CD14-positive monocyte (primary cell): Measurements from ENCODE around the gene HINT3. TPM values are rescaled to one million over a fixed set of nuclear protein-coding genes. Genes with fewer than 3 reads are reported as not detected.

Experiments
- DNase-seq, 3 donors: peaks; one replicate each; pipeline ENCODE4 v3.0.0-alpha.2; 2011 to 2022
- H2AFZ ChIP-seq: 2 replicates; pipeline ENCODE4 v1.6.0; 2012; ENCODE audit warnings: mild to moderate bottlenecking, low read depth, low read length, inconsistent platforms; ENCODE audit not compliant: insufficient read depth, poor library complexity, severe bottlenecking
- H3K27ac ChIP-seq, 2 donors: 1 replicate in 1 of 2; 2 replicates in 1 of 2; pipeline ENCODE4 v1.5.1; 2012 to 2013; ENCODE audit warnings: low read length in 2 of 2, control low read depth in 1 of 2, inconsistent platforms in 1 of 2, low read depth in 1 of 2, mild to moderate bottlenecking in 1 of 2
- H3K27me3 ChIP-seq, 2 donors: one replicate each; pipeline versions ENCODE4 v1.6.0 to v1.6.1; 2011 to 2013; ENCODE audit warnings: low read length in 2 of 2; ENCODE audit not compliant: control insufficient read depth in 2 of 2, insufficient read depth in 2 of 2
- H3K36me3 ChIP-seq, 2 donors: replicated peaks in 1 of 2; 1 replicate in 1 of 2; 2 replicates in 1 of 2; pipeline versions ENCODE4 v1.5.1 to v1.6.1; 2012 to 2013; ENCODE audit warnings: low read length in 2 of 2, control low read depth in 1 of 2, inconsistent platforms in 1 of 2, mild to moderate bottlenecking in 1 of 2; ENCODE audit not compliant: insufficient read depth in 2 of 2, control insufficient read depth in 1 of 2
- H3K4me1 ChIP-seq, 2 donors: 1 replicate in 1 of 2; 2 replicates in 1 of 2; pipeline versions ENCODE4 v1.5.1 to v1.6.1; 2012 to 2013; ENCODE audit warnings: low read length in 2 of 2, control low read depth in 1 of 2, inconsistent platforms in 1 of 2, mild to moderate bottlenecking in 1 of 2, moderate library complexity in 1 of 2; ENCODE audit not compliant: insufficient read depth in 2 of 2, control insufficient read depth in 1 of 2
- H3K4me2 ChIP-seq: replicated peaks from 2 replicates; pipeline ENCODE3; 2012; ENCODE audit warnings: low read length, moderate library complexity, mild to moderate bottlenecking; ENCODE audit not compliant: poor library complexity, severe bottlenecking; ENCODE audit errors: extremely low read depth
- H3K4me3 ChIP-seq, 3 experiments: fragments of 200-600 bp in 1 of 3; sonication (generic) in 1 of 3; replicated peaks in 1 of 3; 1 replicate in 2 of 3; 2 replicates in 1 of 3; pipeline ENCODE4 v1.5.1; 2011 to 2013; ENCODE audit warnings: low read length in 3 of 3, mild to moderate bottlenecking in 3 of 3, control low read depth in 2 of 3, low read depth in 2 of 3, inconsistent platforms in 1 of 3, moderate library complexity in 1 of 3
- H3K79me2 ChIP-seq: 2 replicates; pipeline ENCODE4 v1.6.0; 2012; ENCODE audit warnings: mild to moderate bottlenecking, control low read depth, inconsistent platforms, low read length, moderate library complexity; ENCODE audit not compliant: insufficient read depth
- H3K9ac ChIP-seq: 2 replicates; pipeline ENCODE4 v1.6.0; 2017; ENCODE audit warnings: low read length, mild to moderate bottlenecking; ENCODE audit not compliant: insufficient read depth, poor library complexity, severe bottlenecking
- H3K9me3 ChIP-seq, 2 donors: replicated peaks in 1 of 2; 1 replicate in 1 of 2; 2 replicates in 1 of 2; pipeline versions ENCODE4 v1.5.1 to v1.6.1; 2012 to 2013; ENCODE audit warnings: low read length in 2 of 2, control low read depth in 1 of 2; ENCODE audit not compliant: control insufficient read depth in 1 of 2, insufficient read depth in 1 of 2
- H4K20me1 ChIP-seq: 2 replicates; pipeline ENCODE4 v1.6.0; 2012; ENCODE audit warnings: mild to moderate bottlenecking, low read length, control low read depth, moderate library complexity; ENCODE audit not compliant: insufficient read depth
- H3K27ac Mint-ChIP-seq, 7 donors: one replicate each; pipeline ENCODE4 v1.8.0; 2020; ENCODE audit warnings: mild to moderate bottlenecking in 7 of 7, mixed read lengths in 7 of 7, moderate library complexity in 6 of 7, inconsistent platforms in 2 of 7
- H3K27me3 Mint-ChIP-seq, 3 donors: one replicate each; pipeline ENCODE4 v1.8.0; 2021 to 2022; ENCODE audit warnings: low read depth in 3 of 3, mild to moderate bottlenecking in 3 of 3, mixed read lengths in 3 of 3, moderate library complexity in 3 of 3, inconsistent platforms in 1 of 3
- H3K36me3 Mint-ChIP-seq, 2 donors: one replicate each; pipeline ENCODE4 v1.8.0; 2020; ENCODE audit warnings: mixed read lengths in 2 of 2, inconsistent platforms in 1 of 2, mild to moderate bottlenecking in 1 of 2
- H3K4me1 Mint-ChIP-seq: one replicate; pipeline ENCODE4 v1.8.0; 2020; ENCODE audit warnings: mild to moderate bottlenecking, mixed read lengths
- H3K4me3 Mint-ChIP-seq, 2 donors: one replicate each; pipeline ENCODE4 v1.8.0; 2020; ENCODE audit warnings: mild to moderate bottlenecking in 2 of 2, mixed read lengths in 2 of 2, moderate library complexity in 1 of 2
- H3K9me3 Mint-ChIP-seq, 7 donors: one replicate each; pipeline ENCODE4 v1.8.0; 2020 to 2022; ENCODE audit warnings: mixed read lengths in 7 of 7, mild to moderate bottlenecking in 6 of 7, moderate library complexity in 6 of 7, inconsistent platforms in 2 of 7
- CTCF ChIP-seq: fragments of 200-600 bp; IDR thresholded peaks from one replicate; pipeline ENCODE4 v1.8.0; 2022; ENCODE audit warnings: antibody characterized with exemption, mild to moderate bottlenecking
- WGBS: methylation state at CpG from one replicate; pipeline ENCODE4 v1.1.5; 2013; ENCODE audit warnings: missing lambda C conversion rate; ENCODE audit not compliant: insufficient coverage; 5-methylcytosine and 5-hydroxymethylcytosine counted together
- intact Hi-C, 2 donors: fragments of 100-400 bp; cut with micrococcal nuclease; formaldehyde crosslinking; loops; one replicate each; pipeline versions ENCODE4 v1.15.0 to v1.15.1; 2023
- polyA plus RNA-seq, 3 donors: library from polyadenylated mRNA; depleted of rRNA in 1 of 3; unstranded in 2 of 3; stranded (reverse) in 1 of 3; fragments of 300-500 nt in 2 of 3; fragments of >200 nt in 1 of 3; fragmentation: Illumina TruSeq in 2 of 3; gene quantifications; 1 replicate in 2 of 3; 2 replicates in 1 of 3; pipeline ENCODE4 v1.2.3, GENCODE V29; 2012 to 2021

HINT3 gene
- polyA plus RNA-seq, 3 donors = 5.3 to 18.0 (median 12.3) TPM

DNA sequence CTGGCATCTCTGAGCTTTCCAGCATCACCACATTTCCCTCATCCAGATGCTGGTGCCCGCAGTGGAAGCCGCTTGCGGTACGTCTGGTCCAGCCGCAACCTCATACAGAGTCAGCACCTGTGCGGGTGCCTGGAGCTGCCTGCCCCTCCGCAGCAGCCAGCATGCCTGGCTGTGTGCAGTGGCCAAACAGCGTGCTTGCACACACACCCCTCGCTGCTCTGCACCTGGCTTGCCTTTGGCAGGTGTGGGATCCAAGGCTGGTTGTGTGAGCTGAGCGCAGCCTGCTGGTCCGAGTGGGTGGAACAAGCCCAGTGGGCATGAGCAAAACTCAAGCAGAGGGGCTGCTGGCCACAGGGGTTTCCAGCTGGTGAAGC is 3.1 kb upstream of the HINT3 start:
- intact Hi-C loops = loop anchor here in 1 of 2 donors (10.0 kb wide), 2 partner anchors 49 to 169 kb away; no protein-coding TSS in a partner anchor
- no peaks in the 10 kb centered on the region for H3K9me3 ChIP-seq
- 93% methylated on average over 10 of the region's 11 CpGs for WGBS
- Mint-ChIP-seq H3K27me3 (peaks cover 0 to 2% (median 0%) of the 10 kb centered on the region in 3 donors), H3K4me1 (peaks cover 9% of the 10 kb centered on the region), H3K4me3 (no peak overlapping the region), H3K9me3 (peaks cover 0 to 3% (median 0%) of the 10 kb centered on the region in 7 donors), H3K27ac (no peak overlapping the region), H3K36me3 (no peaks in the 10 kb centered on the region)
- H3K4me1 ChIP-seq = peaks cover 15 to 16% of the 10 kb centered on the region in 2 donors
- H2AFZ ChIP-seq = no peak overlapping the region
- no peak overlapping the region for H3K4me2 ChIP-seq
- H3K9ac ChIP-seq = no peak overlapping the region
- H3K4me3 ChIP-seq = no peak overlapping the region
- no peak for DNase-seq
- H3K27ac ChIP-seq = no peak overlapping the region
- H3K36me3 ChIP-seq = no peaks in the 10 kb centered on the region
- no peaks in the 10 kb centered on the region for H3K27me3 ChIP-seq
- peaks cover 18% of the 10 kb centered on the region for H3K79me2 ChIP-seq
- H4K20me1 ChIP-seq = no peaks in the 10 kb centered on the region
- no peak for TF ChIP-seq CTCF

- Histone ChIP-seq H4K20me1 (peaks cover 11% of the 10 kb centered on the region), H3K79me2 (peaks cover 31% of the 10 kb centered on the region), H3K27me3 (no peaks in the 10 kb centered on the region), H3K27ac (no peak overlapping the region), H3K4me2 (no peak overlapping the region), H2AFZ (no peak overlapping the region), H3K4me3 (no peak overlapping the region), H3K9me3 (no peaks in the 10 kb centered on the region), H3K36me3 (peaks cover 0 to 7% of the 10 kb centered on the region in 2 donors), H3K4me1 (peaks cover 26 to 27% of the 10 kb centered on the region in 2 donors), H3K9ac (no peak overlapping the region)
- H3K36me3 Mint-ChIP-seq = no peaks in the 10 kb centered on the region
- H3K4me1 Mint-ChIP-seq = peaks cover 6% of the 10 kb centered on the region
- no peak for TF ChIP-seq CTCF
- peaks cover 0 to 2% (median 0%) of the 10 kb centered on the region in 3 donors for H3K27me3 Mint-ChIP-seq
- WGBS = 88% methylated on average over 4 of the region's 5 CpGs
- H3K9me3 Mint-ChIP-seq = peaks cover 0 to 3% (median 0%) of the 10 kb centered on the region in 7 donors
- DNase-seq = no peak
- H3K4me3 Mint-ChIP-seq = no peak overlapping the region
- intact Hi-C loops = loop anchor here (5.0 to 10.0 kb wide), 3 partner anchors 38 to 170 kb away; no protein-coding TSS in a partner anchor
- no peak overlapping the region for H3K27ac Mint-ChIP-seq
These were observed 1.7 kb upstream of the HINT3 start for GRCh38 chr6:125954735-125955339.
